EL (cell line): ENCODE measurements around the gene TMEM198.

ENCODE experiments used
- DNase-seq: peaks from one replicate; pipeline ENCODE4 v3.0.0-alpha.2; 2016

Gene TMEM198

DNA sequence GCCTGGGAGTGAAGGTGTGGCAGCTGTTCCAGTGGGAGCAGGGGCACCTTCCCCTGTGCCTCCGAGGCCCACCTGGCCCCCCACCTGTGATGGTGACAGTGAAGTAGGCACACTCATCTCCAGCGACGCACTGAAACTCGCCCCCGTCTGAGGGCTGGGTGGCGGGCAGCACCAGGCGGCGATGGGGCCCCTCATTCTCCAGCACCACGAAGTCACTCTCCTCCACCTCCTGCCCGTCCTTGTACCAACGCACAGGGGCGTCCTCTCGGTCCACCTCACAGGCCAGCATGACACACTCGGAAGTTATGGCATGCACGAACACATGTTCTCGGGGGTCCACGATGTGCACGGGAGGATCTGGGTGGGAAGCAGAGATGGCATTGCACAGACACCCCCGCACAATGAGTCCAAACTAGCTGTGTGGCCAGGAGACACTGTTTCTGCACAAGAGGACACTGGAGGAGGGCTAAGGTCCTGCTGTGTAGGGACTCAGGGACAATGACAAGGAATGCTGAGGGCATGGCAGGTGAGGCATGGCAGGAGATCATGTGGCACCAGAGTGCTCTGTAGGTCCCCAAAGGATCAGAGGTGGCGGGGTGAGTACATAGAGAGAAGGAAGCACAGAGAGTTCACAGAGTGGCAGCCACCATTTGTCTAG lies 19.6 kb downstream of the TMEM198 start:
- no peak for DNase-seq

DNA sequence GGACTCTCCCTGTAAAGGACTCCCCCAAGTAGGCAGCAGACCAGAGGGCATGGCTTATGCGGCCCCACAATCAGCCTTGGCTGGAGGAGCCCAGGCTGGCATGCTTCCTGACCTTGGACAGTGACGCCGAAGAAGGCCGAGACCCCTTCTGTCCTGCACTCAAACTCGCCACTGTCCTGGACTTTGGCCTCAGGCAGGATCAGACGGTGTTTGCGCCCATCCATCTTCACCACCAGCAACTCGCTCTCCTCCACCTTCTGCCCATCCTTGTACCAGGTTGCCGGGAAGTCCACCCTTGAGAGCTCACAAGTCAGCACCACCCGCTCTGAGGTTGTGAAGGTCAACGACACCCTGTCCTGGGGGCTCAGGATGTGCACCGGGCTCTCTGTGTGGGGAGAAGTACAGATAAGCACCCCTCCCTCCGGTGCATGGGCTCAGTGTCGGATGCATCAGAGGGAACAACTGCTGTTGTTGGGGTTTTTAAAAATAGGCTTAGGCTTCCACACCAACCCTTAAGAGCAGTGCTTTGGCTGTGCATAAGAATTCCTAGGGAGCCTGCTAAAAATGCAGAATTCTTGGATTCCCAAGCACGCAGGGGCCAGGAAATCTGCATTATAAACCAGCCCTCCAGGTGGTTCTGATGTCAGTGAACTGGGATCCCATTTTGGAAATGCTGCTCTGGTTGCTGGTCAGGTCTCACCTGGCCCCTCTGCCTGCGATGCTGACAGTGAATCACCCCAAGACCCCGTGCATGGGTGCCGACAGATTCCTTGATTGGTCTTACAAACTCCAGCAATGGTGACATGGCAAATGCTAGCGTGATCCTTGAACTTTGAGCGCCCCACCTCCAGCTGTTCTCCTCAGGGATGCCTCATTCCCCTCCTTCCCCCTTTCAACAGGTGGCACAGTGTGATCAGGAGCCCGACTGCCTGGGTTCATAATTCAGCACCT lies 21.6 kb downstream of the TMEM198 start:
- no peak for DNase-seq

DNA sequence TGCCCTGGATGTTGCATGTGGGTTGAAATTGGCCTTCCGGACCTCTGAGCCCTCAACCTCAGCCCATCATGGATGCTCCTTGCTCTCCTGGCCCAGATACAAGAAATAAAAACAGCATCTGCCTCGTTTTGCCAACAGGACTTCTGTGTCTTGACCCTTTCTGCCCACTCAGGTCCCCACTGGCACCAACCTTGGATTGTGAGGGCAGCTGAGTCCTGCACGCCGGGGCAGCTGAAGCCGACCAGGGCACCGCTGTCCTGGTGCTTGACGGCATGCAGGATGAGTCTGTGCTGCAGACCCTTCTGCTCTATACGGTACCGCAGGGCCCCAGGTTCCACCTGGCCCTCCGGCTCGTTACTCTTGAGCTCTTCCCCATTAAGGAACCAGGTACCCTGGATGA lies 22.8 kb downstream of the TMEM198 start:
- DNase-seq, result no peak

DNA sequence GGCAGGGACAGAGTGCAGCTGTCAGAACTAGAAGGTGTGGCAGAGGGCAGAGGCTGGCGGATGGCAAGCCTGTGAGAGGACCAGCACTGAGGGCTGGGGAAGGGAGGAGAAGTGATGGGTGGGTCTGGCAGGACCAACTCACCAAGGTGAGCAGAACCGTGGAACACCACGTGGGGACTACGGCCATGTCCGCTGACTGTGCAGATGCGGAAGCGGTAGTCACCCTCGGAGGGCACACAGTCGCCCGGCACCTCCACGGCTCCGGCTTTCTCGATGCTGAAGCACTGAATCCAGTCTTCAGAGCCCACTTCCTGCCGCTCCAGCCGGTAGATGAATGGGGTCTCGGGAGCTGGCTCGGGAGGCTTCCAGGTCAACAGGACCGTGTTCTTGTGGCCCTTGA lies 23.3 kb downstream of the TMEM198 start:
- DNase-seq, result no peak

DNA sequence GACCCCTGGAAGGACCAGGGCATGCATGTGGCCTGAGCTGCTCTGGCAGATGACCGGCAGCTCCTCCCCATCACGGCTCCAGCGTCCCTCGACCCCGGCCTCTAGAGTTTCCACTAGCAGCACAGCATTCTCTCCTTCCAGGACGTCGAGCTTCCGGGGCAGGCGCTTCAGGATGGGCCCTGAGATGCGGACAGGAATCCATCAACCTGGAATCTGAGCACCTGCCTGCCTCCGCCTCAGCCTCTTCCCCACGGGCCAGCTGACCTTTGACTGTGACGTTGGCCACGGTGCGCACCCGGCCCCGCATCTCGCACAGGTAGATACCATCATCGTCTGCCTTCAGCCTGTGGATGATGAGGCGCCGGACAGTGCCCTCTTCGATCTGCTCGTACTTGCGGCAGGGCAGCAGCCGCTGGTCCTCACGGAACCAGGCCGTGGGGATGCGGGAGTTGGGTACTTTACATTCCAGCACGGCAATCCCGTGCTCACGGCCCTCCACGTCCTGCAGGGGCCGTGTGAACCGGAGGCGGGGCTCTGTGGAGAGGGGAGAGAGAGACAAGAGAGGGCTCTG lies 24.0 kb downstream of the TMEM198 start:
- no peak for DNase-seq

DNA sequence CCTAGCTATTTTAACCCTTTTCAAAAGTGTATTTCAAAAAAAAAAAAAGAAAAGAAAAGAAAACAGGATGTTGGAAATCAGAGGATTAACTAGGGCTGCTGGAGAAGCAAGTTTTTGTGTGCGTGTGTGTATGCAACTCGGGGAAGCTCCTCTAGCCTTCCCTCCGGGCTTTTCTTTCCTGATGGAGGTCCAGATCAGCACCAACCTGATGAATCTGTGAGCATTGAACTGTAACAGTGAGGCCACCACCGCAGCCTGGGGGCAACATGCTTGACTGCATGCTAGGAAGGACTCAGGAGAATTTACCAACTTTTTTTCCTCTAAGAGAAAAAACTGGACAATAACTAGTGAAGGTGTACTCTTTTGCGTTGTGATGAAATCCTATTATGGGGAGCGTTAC lies 25.2 kb downstream of the TMEM198 start:
- no peak for DNase-seq

DNA sequence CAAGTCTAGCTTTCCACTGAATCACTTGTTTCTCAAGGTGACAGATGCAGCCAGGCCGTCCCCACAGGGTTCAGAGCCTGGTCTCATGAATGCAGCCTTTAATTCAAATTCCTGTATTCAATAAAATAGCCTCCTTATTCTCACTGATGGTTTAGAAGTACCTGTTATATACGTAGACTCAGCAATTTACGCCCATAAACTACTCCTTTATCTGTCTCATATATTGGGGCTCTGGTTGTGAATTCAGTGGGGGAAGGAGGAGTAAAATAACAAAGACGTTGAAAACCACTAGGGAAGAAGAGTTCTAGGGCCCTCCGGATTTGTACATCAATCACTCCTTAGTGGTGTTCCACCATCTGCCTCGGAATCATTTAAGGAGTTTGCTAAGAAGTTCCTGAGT lies 25.8 kb downstream of the TMEM198 start:
- DNase-seq, result no peak

DNA sequence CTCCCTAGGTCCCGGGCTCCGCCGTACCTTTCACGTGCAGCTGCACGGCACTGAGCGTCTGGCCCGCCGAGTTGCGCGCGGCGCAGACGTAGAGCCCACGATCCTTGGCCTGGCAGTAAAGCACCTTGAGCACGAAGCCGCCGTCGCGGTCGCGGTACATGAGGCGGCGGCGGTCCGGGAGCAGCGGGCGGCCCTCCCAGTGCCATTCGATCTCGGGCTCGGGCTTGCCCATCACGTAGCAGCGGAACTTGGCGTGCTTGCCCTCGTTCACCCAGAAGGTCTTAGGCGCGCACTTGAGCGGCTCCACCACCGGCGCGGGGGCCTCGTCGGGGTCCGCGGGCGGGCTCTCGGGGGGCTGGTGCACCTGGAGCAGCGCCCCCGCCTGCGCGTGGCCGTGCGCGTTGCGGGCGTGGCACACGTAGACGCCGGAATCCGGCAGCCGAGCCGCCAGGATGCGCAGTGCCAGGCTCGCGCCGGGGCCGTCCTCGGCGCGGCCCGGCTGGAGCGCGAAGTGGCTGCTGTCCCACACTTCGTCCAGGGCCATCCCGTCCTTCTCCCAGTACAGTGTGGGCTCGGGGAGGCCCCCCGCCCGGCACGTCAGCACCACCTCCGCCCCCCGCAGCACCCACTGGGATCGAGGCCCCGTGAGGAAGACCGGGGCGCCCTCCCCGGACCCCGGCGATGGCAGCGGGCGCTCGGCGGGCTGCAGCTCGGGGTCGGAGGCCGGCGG lies 26.5 kb downstream of the TMEM198 start:
- DNase-seq, result peak; percentile 52

DNA sequence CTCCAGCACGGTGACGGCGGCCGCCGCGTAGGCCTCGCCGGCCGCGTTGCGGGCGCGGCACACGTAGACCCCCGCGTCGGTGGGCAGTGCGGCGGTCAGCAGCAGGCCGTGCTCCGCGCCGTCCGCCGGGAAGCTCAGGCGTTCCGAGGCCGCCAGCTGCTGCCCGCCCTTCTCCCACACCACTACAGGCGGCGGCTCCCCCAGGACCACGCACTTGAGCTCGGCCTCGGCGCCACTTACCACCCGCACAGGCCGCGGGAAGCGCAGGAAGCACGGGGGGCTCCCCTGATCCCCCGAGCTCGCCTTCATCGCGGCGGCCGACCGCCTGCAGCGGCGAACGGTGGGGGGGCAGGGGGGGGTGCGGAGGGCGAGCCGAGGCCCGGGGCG lies 27.1 kb downstream of the TMEM198 start:
- DNase-seq, result peak; percentile 21

DNA sequence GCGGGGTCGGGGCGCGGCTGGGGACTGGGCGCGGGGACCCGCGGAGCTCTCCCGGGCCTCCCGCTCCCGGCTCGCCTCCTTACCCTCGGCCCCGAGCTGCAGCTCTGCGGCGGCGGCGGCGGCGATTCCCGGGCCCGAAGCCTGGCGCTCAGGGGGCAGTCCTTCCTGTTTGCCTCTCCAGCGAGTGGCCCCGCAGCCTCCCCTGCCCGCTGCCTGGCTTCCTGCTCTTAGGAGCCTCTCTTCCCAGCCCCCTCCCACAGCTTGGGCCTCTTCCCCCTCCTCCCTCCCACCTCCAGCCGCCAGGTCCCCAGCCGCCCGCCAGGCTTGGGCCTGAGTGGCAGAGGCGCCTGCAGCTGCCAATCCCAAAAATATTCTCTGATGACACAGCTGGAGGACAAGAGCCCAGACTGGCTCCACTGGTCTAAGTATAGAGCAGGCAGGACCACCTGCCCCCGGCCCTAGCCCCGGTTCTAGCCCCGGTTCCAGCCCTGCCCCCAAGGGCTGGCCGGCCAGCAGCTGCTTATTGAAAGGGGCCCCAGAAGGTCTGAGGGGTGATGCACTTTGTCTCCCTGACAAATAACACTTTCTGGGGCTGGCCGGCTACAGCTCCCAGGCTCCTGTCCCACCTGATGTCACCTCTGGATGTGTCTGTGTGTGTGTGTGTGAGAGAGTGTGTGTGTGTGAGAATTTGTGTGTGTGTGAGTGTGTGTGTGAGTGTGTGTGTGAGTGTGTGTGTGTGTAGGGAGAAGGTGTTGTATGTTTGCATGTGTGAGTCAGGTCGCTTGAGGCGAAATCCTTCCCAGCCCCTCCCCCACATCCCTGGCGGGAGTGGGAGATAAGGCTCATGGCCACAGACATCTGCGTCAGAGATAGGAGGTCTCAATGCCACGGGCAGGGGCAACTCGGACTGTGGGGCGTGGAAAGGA lies 27.7 kb downstream of the TMEM198 start, which contains the start of gene OBSL1:
TSS of gene OBSL1 (minus strand) at position 229 of the 926 bp plus-strand sequence. CDS start 307 bp downstream, outside the sequence.
- DNase-seq, result peak; percentile 80

DNA sequence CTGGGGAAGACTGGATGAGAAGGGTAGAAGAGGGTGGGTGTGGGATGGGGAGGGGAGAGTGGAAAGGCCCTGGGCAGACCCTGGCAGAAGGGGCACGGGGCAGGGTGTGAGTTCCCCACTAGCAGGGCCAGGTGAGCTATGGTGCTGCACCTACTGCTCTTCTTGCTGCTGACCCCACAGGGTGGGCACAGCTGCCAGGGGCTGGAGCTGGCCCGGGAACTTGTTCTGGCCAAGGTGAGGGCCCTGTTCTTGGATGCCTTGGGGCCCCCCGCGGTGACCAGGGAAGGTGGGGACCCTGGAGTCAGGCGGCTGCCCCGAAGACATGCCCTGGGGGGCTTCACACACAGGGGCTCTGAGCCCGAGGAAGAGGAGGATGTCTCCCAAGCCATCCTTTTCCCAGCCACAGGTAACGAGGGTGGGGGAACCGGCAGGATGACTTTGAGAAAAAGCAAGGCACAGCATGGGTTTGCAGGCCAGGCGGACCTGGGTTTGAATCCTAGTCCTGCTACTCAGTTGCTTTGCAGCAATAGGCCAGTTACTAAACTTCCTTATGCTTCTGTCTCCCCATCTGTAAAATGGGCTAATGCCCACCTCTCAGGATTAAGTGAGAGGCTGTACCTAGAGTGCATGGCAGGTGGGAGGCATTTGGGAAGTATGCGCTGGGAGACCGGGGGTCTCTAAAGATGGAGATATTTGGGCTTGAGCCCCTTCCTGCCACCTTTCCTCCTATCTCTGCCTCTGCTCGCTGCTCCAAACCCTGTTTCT lies 28.6 kb downstream of the TMEM198 start, which contains the start of gene INHA:
TSS of gene INHA (plus strand) at position 74 of the 765 bp plus-strand sequence. CDS start at position 139, 65 bp downstream.
- DNase-seq, result no peak

DNA sequence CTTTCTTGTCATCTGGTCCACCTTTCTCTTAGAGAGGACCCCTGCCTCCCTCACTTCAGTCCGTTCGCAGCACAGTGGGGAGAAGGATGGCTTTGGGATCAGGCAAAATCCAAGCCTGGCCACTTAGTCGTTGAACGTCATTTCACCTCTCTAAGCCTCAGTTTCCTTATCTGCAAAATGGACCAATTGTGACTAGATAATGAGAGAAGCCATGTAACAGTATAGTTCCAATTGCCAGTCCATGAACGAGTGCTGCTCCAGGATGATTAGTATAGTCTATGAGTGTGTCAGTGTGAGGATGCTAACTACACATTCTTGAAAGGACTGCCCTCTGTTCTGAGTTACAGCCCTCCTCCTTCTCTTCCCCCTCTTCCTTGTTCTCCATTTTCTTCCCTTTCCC lies 29.3 kb downstream of the TMEM198 start:
- DNase-seq, result no peak

DNA sequence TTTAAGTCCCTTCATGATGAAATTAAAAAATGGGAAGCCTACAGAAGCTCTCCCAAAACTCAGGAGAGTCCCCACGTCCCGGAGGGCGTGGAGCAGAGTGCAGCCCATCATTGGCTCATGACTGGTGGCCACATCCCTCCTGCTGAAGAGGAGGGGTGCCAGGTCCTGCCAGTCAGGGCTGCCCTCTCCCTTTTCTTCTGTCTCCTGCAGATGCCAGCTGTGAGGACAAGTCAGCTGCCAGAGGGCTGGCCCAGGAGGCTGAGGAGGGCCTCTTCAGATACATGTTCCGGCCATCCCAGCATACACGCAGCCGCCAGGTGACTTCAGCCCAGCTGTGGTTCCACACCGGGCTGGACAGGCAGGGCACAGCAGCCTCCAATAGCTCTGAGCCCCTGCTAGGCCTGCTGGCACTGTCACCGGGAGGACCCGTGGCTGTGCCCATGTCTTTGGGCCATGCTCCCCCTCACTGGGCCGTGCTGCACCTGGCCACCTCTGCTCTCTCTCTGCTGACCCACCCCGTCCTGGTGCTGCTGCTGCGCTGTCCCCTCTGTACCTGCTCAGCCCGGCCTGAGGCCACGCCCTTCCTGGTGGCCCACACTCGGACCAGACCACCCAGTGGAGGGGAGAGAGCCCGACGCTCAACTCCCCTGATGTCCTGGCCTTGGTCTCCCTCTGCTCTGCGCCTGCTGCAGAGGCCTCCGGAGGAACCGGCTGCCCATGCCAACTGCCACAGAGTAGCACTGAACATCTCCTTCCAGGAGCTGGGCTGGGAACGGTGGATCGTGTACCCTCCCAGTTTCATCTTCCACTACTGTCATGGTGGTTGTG lies 30.9 kb downstream of the TMEM198 start:
- no peak for DNase-seq

DNA sequence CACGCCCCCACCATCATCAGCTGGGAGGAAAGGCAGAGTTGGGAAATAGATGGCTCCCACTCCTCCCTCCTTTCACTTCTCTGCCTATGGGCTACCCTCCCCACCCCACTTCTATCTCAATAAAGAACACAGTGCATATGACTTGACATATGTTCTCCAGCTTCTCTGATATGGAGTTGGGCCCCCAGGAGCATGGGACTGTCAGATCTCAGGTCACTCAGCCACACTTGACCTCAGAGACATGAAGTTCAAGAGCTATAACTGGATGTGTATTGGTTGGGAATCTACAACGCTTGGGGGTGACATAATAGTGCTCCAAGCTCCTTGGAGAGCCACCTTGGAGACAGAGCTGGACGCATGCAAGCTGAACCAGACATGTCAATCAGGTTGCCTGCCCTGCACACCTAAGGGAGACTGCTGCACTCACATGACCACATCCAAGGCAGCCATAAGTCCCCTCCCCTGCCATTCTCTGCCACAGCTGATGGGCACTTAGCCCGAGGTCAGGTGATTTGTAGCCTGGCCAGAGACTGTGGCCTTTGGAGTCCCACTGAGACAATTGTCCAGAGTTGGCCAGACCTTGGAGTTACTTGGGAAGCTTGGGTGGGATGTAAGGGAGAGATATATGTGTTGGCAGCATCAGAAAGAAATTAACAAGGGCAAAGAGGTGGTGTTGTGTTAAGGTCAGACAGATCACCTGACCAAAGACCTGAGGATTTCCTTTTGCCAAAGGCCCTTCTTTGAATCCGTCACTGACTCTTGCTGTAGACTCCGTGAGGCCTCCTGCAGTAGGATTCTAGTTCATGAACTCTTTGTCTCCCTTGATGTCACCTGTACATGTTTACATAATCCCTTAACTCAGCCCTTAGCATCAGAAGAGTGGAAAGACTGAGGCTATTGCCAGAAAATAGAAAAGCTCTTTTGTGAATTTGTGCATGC lies 32.0 kb downstream of the TMEM198 start:
- no peak for DNase-seq

DNA sequence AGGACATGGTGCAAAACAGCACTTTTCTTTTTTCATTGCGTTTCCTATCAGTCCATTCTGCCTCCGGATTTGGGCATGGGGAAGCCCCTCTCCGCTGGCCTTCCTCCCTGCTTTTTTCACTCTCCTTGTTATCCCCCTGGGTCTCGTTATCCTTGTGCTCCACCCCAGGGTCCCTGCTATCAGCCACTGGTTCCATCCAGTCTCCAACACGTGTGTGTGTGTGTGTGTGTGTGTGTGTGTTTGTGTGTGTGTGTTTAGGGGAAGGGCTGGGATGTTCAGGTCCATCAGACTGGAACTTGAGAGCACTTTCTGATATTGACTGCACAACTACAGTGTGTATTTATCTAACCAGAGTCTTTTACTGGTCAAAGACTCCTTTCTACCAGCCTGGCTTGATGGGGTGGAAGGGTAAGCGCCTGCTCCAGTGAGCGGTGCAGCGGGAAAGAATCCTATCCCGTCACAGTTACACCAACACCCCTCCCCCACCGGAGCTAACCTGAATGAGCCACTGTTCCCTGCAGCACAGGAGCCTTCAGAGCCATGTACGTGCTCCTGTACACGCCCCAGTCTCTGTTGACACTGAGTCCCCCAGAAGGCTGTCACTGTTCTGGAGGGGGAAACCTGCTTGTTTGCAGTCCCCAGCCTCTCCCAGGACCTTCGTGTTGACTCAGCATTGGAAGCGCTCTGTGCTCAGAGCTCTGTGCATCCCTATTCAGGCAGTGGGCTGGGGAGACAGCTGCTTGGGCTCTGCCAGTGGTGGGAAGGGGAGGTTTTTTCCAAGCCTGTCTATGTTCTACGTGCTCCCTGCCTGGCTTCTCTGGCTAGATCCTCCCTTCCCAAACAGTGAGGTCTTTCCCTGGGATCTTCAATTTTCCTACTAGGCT lies 32.9 kb downstream of the TMEM198 start:
- no peak for DNase-seq

DNA sequence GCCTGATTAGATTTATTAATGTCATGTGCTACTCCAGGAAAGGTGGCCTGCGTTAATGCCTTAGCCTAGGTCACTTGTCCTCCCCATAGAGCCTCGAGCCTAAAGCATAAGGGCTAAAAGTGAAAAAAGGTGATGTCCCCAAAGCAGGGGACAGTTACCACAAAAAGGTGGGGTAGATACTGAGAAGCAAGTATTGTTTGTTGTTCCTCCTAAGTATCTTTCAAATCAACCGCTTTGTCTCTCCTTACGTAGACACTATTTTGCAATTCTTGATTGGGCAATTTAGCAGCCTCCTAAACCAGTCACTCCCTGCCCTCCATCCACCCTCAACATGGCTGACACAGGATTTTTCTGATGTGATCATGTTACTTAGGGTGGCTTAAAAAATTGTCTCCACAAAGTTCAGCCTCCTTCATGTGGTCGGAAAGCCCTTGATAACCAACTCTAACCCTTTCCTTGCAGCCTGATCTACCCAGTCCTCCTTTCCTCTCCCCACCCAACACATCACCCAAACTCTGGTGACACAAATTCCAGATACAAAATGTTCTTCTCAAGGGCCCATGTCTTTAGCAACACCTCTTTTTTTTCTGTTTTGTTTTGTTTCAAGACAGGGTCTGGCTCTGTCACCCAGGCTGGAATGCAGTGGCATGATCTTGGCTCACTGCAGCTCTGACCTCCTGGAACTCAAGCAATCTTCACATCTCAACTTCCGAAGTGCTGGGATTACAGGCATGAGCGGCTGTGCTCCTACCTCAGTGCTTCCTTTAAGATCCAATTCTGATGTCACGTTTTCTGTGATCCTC lies 35.2 kb downstream of the TMEM198 start:
- peak; percentile 19 for DNase-seq

DNA sequence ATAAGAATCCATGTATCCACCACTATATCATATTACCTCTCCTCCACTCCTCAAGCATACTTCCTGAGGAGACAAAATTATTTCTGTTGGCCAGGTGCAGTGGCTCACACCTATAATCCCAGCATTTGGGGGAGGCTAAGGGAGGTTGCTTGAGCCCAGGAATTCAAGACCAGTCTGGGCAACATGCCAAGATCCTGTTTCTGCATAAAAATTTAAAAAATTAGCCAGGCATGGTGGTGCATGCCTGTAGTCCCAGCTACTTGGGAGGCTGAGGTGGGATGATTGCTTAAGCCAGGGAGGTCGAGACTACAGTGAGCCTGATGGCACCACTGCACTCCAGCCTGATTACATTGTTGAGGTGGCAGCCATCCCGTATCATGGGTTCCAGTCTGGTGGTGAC lies 37.5 kb downstream of the TMEM198 start:
- DNase-seq, result no peak
